NCI-H1436 treated with DMSO at 0.1 percent for 48 hours (cell line): ENCODE measurements around the gene AQP11.

ENCODE experiments used
- DNase-seq: peaks from one replicate; lab custom pipeline; 2025; lab: John Stamatoyannopoulos, UW

The AQP11 gene

GRCh38 chr11:77658213-77659013 is 68.7 kb downstream of the AQP11 start:
- DNase-seq: no peak
